Suprapubic skin (tissue), 4 donors: ENCODE data around the gene EXD3.

ENCODE experiments used
- EP300 ChIP-seq: sonication (generic); formaldehyde crosslinking; IDR thresholded peaks from one replicate; pipeline ENCODE4 v1.6.1; 2017; ENCODE audit warnings: antibody characterized with exemption
- POLR2A ChIP-seq, 2 donors: fragments of 450-650 bp; IDR thresholded peaks; one replicate each; pipeline ENCODE4 v1.6.1; 2017; ENCODE audit warnings: antibody characterized with exemption in 2 of 2, mild to moderate bottlenecking in 2 of 2, moderate library complexity in 2 of 2
- POLR2AphosphoS5 ChIP-seq, 3 donors: sonication (generic); formaldehyde crosslinking; IDR thresholded peaks; one replicate each; pipeline ENCODE4 v1.6.1; 2017; ENCODE audit warnings: antibody characterized with exemption in 3 of 3
- TF ChIP-seq, protein P1 (sequence below), 2 donors: fragments of 200-600 bp in 1 of 2; fragments of 450-650 bp in 1 of 2; sonication (generic) in 1 of 2; IDR thresholded peaks; one replicate each; pipeline ENCODE4 v1.5.1; 2016 to 2019; ENCODE audit warnings: antibody characterized with exemption in 2 of 2, mild to moderate bottlenecking in 1 of 2, moderate library complexity in 1 of 2

DNA sequence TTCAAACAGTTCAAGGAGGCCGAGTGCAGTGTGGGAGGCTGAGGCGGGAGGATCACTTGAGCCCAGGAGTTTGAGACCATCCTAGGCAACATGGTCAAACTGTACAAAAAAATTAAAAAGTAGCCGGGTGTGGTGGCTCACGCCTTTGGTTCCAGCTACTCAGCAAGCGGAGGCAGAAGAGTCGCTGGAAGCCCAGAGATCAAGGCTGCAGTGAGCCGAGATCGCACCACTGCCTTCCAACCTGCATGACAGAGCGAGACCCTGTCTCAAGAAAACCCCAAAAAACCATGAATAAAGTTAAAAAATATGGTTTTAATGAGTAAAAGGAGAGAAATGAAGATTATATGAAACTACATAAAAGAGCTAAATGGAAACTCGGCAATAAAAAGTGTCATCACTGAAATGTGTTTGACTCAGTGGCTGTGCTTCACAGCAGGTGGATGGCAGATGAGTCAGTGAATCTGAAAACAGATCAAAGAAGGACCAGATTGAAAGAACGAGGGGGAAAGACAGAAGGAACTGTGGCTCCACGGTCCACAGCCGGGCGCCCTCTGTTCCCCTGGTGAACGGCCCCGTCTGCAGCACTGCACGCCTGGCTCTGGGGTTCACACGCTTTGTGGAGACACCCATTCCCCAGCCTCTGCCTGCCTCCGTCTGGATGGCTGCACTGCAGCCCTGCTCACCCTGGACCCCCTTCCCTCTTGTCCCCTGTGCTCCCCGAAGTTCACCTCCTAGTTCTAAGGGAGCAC, 25.1 kb downstream of the EXD3 start:
- TF ChIP-seq, protein P1, sequence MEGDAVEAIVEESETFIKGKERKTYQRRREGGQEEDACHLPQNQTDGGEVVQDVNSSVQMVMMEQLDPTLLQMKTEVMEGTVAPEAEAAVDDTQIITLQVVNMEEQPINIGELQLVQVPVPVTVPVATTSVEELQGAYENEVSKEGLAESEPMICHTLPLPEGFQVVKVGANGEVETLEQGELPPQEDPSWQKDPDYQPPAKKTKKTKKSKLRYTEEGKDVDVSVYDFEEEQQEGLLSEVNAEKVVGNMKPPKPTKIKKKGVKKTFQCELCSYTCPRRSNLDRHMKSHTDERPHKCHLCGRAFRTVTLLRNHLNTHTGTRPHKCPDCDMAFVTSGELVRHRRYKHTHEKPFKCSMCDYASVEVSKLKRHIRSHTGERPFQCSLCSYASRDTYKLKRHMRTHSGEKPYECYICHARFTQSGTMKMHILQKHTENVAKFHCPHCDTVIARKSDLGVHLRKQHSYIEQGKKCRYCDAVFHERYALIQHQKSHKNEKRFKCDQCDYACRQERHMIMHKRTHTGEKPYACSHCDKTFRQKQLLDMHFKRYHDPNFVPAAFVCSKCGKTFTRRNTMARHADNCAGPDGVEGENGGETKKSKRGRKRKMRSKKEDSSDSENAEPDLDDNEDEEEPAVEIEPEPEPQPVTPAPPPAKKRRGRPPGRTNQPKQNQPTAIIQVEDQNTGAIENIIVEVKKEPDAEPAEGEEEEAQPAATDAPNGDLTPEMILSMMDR (IDR thresholded peaks at IDR 0.05) = no peak
- TF ChIP-seq EP300 = no peak
- TF ChIP-seq POLR2AphosphoS5 (IDR thresholded peaks at IDR 0.05) = no peak
- no peak for TF ChIP-seq POLR2A (IDR thresholded peaks at IDR 0.05)
